HEK293T (cell line): ENCODE measurements around the gene GRIA4.

ENCODE experiments used
- BHLHE40 ChIP-seq: fragments of 450-650 bp; IDR thresholded peaks from 2 replicates; pipeline ENCODE4 v1.6.1; 2016; ENCODE audit warnings: mild to moderate bottlenecking, moderate library complexity, borderline replicate concordance
- FOXM1 ChIP-seq: fragments of 450-650 bp; IDR thresholded peaks from 2 replicates; pipeline ENCODE4 v1.6.1; 2017; ENCODE audit warnings: mild to moderate bottlenecking, borderline replicate concordance
- NFRKB ChIP-seq: fragments of 450-650 bp; IDR thresholded peaks from 2 replicates; pipeline ENCODE4 v1.6.1; 2016; ENCODE audit warnings: mild to moderate bottlenecking, moderate library complexity
- SP1 ChIP-seq: fragments of 450-650 bp; IDR thresholded peaks from 2 replicates; pipeline ENCODE4 v1.6.1; 2017
- SUZ12 ChIP-seq: fragments of 450-650 bp; IDR thresholded peaks from 2 replicates; pipeline ENCODE4 v1.6.1; 2016; ENCODE audit warnings: mild to moderate bottlenecking

DNA sequence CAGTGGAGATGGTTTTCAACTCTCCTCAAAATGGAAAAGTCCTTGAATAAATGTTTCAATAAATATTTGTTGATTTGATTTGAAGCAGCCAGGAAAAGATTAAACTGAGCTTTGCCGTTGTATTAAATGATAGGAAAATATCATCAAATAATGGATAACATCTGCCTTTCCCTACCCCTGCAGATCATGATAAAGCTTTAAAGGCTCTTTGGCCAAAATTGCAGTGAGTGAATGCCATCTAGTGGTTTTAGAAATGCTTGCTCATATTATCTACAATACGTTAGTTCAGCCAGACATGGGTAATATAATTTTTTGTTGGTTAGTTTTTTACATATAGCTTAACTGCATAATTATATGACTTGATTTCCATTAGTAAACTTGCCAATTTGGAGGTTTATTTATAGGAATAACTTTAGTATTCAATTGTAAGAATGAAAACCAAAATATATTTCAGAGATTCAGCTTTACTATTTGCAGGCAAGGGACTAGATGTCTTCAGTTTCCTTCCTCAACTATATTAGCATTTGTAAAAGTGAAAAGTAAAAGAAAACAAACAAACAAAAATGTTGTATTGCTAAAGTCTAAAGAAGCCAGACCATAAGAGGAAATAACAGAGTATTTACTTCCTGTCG, 253.0 kb downstream of the GRIA4 start:
- TF ChIP-seq SUZ12: no peak
- no peak for TF ChIP-seq NFRKB
- TF ChIP-seq FOXM1: no peak
- no peak for TF ChIP-seq BHLHE40
- no peak for TF ChIP-seq SP1
